OCI-M2 (cell line): ENCODE measurements around the gene CD151.

Source experiments
- DNase-seq: peaks from one replicate; lab custom pipeline; 2025; ENCODE audit not compliant: unreplicated experiment; lab: John Stamatoyannopoulos, UW

CD151 gene

DNA sequence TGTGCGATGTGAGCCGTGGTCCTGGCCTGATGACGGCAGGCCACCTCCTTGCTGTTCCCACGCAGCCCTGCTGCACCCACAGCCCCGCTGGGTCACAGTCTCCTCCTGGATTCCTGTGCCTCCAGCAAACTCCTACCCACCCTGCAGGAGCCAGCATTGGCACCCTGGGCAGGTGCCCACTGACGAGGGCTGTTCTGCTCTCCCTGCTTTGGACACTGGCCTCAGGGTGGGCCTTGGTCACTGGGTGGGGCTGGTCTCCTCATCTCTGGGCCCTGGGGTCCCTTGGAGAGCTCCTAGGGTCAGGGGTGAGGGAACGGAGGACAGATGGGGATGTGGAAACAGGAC is 22.6 kb downstream of the CD151 start:
- DNase-seq = no peak

DNA sequence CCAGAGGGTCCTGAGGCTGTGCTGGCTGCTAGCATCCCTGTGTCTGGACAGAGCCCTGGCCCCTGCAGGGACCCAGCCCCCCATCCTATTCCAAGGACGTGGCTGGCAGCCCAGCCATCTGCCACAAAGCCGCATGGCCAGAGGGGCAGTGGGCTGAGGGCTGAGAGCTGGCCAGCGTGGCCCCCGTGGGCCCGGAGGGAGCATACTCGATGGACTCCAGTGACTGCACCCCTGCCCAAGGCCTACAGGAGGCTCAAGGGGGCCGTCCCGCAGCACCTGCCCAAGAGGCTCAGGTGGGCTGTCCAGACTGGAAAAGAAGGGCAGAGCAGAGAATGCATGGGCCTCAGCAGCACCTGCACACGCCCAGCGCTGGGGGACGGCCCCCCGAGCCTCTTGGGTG is 23.0 kb downstream of the CD151 start:
- DNase-seq = no peak

DNA sequence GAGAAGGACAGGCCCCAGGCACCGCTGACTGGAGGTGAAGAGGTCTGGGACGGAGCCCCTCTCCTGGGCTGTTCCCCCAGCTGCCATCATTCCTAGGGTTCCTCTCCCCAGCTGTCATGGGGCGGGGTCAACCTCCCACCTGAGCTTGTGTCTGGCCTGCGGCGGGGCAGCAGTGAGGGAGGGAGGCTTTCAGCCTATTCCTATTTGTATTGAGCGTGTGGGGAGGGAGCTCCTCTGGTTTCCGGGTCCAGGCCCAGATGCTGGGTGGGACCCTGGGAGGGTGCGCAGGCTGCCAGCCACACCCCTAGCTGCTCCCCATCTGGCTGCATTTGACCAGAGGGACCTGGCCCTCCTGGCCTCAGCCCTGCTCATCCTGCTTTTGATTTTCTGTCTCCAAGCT is 23.6 kb downstream of the CD151 start:
- DNase-seq = no peak

DNA sequence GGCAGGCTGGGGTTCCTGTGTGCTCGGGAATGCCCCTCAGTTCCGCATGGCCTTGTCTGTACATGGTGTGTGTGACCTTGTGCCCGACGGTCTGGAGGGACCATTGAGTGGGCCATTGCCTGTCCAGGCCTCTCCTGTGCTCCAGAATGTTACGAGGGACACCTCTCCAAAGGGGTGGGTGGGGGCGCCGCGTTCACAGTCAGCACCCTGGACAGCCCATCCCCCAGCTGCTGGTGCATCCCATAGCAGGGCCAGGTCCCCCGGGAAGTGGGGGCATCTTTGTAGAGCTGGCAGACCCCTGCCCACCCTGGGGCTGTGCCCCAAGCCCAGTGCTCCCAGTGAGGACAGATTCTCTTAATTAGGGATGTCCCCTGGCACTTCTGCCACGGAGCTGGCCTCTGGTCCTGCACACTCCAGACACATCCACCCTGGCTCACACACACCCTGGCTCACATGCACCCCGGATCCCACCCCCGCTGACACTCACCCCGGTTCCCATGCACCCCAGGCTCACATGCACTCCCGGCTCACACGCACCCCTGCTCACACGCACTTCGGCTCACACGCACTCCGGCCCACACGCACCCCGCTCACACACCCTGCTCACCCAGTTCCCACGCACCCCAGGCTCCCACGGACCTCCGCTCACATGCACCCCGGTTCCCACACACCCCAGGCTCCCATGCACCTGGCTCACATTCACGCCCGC is 25.5 kb downstream of the CD151 start:
- DNase-seq = no peak

DNA sequence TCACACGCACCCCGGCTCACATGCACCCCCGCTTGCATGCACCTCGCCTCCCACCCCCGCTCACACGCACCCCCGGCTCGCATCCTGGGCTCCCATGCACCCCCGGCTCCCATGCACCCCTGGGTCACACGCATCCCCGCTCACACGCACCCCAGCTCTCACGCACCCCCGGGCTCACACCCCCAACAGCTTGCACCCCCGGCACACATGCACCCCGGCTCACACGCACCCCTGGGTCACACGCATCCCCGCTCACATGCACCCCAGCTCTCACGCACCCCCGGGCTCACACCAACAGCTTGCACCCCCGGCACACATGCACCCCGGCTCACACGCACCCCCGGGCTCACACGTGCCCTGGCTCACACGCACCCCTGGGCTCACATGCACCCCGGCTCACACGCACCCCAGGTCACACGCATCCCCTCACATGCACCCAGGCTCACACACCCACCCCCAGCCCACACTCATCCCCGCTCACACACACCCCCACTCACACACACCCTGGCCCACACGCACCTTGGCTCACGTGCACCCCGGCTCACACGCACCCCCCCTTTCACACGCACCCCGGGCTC is 26.1 kb downstream of the CD151 start:
- no peak for DNase-seq

DNA sequence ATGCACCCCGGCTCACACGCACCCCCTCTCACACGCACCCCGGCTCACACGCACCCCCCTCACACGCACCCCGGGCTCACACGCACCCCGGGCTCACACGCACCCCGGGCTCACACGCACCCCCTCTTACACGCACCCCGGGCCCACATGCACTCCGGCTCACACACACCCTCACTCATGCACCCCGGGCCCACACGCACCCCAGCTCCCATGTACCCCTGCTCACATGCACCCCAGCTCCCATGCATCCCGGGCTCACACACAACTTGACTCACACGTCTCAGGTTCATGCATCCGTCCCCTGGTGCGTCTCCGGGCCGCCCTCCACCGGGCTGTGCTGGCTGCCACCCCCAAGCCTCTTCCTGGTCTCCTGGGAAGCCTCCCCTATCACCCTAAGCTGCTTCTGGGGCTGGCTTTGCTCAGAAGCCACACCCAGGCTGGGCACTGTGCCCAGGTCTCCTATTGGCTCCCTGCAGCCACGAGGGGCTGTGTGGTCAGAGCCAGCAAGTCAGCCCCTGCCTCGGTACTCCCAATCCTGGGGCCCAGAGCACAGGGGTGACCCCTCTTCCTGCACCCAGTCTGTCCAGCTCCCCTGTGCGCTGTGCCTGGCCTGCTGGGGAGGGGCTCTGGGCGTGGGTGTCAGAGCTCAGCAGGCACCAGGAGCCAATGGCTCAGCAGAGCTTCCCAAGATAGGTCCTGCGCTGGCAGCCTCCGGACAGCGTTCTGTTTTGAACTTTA is 26.8 kb downstream of the CD151 start:
- DNase-seq = no peak

DNA sequence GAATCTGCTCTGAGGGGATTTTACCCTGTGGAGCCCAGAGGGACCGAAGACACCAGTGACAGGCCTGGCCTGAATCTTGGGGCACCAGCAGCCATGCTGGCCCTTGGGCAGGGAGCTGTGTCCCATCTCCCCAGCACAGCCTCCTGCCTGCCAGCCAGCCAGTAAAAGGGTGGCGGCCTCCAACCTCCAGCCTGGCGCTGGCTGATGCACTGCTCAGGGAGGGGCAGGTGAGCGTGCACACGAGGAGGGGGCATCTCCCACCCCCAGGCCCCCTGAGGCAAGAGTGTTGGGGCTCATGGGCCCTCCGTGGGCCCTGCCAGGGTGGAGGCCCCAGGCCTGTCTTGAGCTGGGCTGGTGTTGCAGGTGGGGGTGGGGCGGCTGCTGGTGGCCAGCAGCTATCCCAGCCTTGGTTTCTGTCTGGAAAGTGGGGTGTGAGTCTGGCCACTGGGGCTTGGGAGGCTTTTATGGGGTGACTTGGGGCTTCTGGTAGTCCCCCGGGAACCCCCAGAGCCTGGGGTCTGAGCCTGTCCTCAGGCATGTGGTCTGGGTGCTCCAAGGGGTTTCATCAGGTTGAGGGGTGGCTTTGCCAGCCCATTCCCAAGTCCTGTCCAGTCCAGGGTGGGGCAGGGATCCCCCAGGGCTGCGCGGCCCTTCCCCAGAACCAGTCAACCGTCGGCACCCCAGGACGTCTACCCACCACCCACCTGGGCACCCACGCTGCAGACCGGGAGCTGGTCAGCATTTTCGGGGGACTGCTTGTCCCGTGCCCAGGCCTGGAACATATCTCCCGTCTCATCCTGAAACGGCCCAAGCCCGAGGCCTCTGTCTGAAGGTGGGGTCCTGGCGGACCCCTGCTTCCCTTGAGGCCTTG is 27.7 kb downstream of the CD151 start:
- no peak for DNase-seq

DNA sequence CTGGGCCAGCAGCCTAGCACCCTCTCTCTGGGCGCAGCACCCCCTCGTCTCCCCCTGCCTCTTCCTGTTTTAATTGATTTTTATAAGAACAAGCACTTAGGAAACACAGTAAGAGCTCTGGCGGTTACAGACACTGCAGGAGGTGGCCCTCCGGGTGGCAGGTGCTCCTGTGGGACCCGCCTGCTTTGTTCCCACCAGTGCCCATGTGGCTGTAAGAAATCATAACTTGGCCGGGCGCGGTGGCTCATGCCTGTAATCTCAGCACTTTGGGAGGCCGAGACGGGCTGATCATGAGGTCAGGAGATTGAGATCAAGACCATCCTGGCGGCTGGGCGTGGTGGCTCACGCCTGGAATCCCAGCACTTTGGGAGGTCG is 28.3 kb downstream of the CD151 start:
- DNase-seq = no peak

DNA sequence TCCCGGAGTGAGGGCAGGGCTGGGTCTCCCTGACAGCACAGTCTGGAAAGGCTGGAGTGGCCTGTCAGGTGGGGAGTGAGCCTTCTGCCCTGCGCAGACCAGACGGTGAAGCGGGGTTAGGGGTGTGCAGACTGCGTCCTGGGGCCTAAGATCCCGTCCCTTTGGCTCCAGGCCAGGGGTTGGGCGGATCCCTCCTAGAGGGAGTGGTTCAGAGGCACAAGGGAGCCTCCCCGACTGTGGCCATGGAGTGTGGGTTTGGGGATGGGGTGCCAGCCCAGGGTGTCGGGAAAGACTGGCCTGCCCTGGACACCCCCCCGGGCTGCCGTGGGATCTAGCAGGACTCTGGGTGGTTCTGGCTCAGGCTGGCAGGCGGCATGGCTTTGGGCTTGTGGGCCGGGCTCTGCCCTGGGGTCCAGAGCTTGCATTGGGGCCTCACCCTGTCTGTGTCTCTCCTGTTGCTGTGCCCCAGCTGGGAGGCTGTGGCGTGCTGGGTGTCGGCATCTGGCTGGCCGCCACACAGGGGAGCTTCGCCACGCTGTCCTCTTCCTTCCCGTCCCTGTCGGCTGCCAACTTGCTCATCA is 29.4 kb downstream of the CD151 start:
- DNase-seq = no peak

DNA sequence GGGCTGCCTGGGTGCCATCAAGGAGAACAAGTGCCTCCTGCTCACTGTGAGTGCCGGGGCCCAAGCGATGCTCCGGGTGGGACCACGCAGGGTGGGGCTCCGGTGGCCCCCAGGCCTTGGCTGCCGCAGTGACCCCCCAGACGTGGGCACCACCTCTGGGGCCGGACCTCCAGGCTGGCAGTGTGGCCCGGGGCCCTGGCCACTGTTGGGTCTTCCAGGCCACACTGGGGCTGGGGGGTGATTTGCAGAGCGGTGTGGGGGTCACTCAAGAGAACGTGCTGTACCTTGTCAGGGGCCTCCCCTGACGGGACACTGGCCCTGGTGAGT is 29.9 kb downstream of the CD151 start:
- DNase-seq = no peak

DNA sequence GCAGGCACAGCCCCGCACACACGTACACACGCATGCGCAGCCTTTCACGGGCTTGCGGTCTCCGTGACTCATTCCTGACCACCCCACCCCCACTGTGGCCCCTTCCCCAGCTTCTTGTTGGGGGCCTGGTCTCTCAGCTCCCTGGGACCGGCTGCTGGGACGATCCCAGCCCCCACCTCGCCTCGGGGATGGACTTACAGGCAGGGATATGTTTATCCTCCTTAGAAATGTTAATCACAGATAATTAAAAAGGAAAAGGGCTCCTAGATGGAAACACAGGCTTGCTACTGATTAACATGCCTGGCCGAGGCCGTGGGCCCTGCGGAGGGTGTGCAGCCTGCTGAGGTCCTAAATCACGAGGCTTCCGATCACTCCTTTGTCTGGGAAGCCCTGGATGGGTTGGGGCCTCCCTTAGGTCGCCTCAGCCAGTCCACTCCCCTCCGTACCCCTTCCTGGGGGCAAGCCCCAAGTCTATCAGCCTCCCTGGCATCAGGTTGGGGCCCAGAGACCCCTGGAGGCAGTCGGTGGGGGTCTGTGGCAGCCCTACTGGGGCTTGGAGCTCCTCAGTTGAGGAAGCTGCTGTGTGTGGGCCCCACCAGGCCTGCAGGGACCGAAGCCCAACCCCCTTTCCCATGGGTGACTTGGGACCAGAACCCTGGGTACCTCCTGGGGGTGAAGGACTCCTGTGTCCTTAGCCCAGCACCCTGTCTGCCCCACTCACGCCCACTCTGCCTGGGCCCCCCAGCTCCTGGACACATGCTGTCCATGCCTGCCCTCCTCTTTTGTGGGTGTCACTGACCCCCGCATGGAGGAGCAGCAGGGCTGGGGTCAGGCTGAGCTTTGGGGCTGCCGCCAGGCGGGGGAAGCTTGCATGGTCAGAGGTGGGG is 30.5 kb downstream of the CD151 start:
- no peak for DNase-seq

DNA sequence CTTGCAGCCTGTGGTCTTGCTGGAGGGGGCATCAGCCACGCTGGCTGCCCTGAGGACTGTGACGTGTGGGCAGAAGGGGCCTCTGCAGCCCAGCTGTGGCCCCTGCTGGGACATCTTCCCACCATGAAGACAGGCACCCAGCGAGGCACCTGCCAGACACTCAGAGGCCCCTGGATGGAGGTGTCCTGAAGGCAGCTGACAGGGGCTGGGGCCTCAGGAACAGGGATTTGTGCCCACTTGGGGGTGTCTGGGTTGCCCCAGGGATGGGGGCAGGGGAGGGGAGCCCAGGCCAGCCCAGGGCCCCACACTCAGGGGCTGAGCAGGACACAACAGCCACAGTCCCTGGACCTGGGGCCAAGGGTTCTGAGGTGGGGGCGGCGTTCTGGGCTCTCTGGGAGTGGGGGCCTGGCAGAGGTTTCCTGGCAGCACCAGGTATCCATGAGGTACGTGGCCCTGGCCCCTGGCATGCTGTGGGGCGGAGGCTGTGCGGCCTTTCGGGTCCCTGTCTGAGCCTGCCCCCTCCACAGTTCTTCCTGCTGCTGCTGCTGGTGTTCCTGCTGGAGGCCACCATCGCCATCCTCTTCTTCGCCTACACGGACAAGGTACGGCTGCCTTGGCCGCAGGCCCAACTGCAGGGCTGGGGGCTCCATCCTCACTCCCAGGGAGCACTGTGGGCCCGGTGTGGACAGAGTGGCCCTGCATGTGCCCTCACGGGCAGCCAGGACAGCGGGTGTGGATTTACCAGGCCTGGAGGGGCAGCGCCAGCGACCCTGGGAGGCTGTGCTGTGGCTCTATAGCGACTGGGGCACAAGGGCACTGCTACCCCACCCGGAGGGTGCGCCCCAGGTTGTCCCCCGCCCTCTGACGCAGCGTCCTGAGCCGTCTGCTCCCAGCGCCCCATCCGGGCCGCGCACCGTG is 31.4 kb downstream of the CD151 start:
- DNase-seq = no peak

DNA sequence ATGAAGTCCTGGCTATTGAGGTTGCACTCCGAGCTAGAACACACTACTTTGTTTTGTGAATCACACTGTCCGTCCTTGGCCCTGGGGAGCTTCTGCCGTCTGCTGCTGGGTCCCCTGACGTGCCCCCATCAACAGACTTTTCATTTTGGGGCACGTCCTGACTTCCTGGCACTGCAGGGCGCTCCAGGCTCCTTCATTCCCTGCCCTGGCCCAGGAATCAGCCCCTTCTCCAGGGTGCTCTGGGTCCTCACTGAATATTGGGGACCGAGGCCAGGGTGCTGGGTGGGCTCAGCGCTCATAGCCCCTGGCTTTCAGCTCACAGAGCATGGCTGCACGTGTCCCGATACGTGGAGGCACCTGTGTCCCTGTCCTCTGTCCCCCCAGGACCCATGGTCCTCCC is 32.1 kb downstream of the CD151 start:
- DNase-seq = no peak

DNA sequence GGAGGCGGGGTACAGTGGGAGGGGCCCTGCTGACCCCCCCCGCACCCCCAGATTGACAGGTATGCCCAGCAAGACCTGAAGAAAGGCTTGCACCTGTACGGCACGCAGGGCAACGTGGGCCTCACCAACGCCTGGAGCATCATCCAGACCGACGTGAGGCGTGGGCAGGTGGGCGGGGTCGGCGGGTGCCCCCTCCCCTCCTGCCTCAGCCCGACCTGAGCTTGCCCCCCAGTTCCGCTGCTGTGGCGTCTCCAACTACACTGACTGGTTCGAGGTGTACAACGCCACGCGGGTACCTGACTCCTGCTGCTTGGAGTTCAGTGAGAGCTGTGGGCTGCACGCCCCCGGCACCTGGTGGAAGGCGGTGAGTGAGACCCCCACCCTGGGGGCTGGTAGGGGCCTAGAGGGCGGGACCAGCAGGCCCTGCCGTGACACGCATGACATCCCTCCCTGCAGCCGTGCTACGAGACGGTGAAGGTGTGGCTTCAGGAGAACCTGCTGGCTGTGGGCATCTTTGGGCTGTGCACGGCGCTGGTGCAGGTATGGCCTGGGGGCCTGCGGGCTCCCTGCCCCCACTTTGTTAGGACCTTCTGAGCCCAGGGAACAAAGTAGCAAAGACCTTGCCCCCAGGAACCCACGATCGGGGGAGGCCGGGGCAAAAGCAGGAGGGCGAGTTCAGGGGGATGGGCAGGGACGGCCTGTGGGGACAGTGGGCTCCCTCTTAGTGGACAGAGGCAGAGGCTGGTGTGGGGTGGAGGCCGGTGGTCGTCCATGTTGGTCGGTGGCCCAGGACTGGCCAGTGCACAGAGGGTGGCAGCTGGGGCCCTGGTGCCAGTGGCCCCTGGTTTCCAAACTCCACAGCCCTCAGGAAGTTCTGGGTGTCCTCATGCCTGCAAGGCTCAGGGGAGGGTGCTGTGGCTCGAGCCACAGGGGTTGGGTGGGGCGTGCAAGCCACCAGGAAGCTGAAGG is 33.0 kb downstream of the CD151 start:
- DNase-seq = no peak

DNA sequence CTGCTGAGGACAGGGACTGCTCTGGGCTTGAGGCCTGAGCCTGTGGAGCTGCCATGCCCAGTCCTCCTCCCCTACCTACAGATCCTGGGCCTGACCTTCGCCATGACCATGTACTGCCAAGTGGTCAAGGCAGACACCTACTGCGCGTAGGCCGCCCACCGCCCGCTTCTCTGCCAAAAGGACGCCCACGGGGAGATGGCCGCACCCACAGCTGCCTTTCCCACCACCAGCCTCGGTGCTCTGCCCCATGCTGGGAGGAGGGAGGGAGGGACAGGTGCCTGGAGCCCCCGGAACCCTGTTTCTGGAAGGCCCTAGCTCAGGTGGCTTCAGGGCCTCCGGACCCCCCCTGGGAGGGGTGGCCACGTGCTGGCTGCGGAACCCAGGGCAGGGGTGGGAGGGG is 33.7 kb downstream of the CD151 start:
- no peak for DNase-seq

DNA sequence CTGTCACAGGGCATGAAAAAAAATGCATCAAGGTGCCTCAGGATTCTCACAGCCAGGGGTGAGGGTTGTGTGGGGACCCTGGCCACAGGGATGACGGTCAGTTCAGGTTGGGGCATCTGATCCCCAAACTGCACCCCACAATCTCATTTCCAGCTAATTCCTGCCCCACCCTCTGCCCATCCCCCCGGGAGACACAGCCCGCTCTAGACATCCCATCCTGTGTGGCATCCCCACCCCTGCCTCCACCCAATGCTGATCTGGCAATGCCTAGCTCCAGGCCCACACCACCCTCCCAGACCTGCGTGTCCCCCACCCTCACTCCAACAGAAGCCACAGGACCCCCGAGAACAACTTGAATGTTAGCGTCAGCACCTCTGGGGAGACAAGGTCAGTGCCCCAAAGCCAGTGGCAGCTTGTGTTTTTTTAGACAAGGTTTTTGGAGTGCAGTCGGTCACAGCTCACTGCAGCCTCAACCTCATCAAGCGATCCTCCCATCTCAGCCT is 35.2 kb downstream of the CD151 start:
- no peak for DNase-seq

DNA sequence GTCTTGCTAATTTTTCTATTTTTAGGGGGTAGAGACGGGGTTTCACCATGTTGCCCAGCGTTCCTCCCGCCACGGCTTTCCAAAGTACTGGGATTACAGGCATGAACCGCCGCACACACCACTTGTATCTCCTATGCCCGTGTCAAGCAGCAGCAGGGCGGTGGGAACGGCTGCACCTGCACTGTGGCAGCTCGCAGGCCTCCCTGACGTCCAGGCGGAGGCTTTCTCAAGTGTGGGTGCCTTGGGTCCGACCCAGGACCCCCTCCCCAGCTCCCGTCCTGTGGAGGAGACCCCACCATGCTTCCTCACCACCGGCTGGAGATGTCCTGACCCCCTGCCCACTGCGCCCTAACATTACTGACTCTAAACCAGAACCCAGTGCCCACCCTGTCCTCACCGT is 35.6 kb downstream of the CD151 start:
- no peak for DNase-seq

DNA sequence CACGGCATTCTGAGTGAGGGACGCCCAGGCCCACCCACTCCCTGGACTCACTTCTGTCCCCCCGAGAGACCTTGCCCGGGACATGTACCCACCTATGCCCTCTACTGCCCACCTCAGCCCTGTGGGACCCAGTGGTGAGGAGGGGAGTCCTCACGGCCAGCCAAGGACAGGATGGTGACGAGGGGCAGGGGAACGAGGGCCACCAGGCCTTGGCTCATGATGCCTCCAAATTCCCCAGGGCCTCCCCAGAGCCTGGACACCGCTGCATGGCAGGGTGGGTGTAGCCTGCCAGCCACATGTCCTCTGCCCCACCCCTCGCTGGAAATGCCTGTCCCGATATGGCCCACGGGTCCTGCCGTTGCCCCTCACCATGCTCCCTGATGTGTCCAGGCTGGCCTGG is 36.0 kb downstream of the CD151 start:
- no peak for DNase-seq
